GM23338 (cell line): ENCODE measurements around the gene LRRC28. TPM values are rescaled to one million over a fixed set of nuclear protein-coding genes. Genes with fewer than 3 reads are reported as not detected.
"Not testable (repeated sequence)": the region's sequence is repeated elsewhere in the genome, so short reads cannot be mapped to it uniquely, and the experiment has no call there.

ENCODE experiments used
- ATAC-seq: fragments of 200-7000 bp; cut with Tn5 transposase; 3 replicates; pipeline ENCODE4 v1.9.1; 2020
- DNase-seq: peaks from one replicate; pipeline ENCODE4 v3.0.0-alpha.2; 2015; ENCODE audit warnings: low spot score
- H2AFZ ChIP-seq: fragments of 200-600 bp; sonication (generic); 2 replicates; pipeline ENCODE4 v1.8.0; 2016; ENCODE audit warnings: antibody characterized with exemption, mild to moderate bottlenecking, moderate library complexity
- H3F3A ChIP-seq: fragments of 200-600 bp; sonication (generic); replicated peaks from 2 replicates; pipeline ENCODE4 v1.8.0; 2017; ENCODE audit warnings: antibody characterized with exemption, mixed run types, low read depth
- H3K27ac ChIP-seq: fragments of 200-600 bp; sonication (generic); 2 replicates; pipeline ENCODE4 v1.6.1; 2016; ENCODE audit warnings: low read depth
- H3K27me3 ChIP-seq: fragments of 200-600 bp; sonication (generic); 2 replicates; pipeline ENCODE4 v1.8.0; 2016; ENCODE audit warnings: mild to moderate bottlenecking, mixed run types, moderate library complexity; ENCODE audit not compliant: insufficient read depth
- H3K36me3 ChIP-seq: fragments of 200-600 bp; sonication (generic); 2 replicates; pipeline ENCODE4 v1.8.0; 2016; ENCODE audit warnings: mild to moderate bottlenecking; ENCODE audit not compliant: insufficient read depth
- H3K4me1 ChIP-seq: fragments of 200-600 bp; sonication (generic); 2 replicates; pipeline ENCODE4 v1.8.0; 2016; ENCODE audit warnings: mild to moderate bottlenecking, moderate library complexity; ENCODE audit not compliant: insufficient read depth
- H3K4me2 ChIP-seq: fragments of 200-600 bp; sonication (generic); 2 replicates; pipeline ENCODE4 v1.7.1; 2017; ENCODE audit warnings: mixed run types
- H3K4me3 ChIP-seq: fragments of 200-600 bp; sonication (generic); 2 replicates; pipeline ENCODE4 v1.6.1; 2016; ENCODE audit warnings: mixed run types
- H3K79me2 ChIP-seq: fragments of 200-600 bp; sonication (generic); replicated peaks from 2 replicates; pipeline ENCODE4 v1.8.0; 2017; ENCODE audit warnings: mild to moderate bottlenecking; ENCODE audit not compliant: insufficient read depth
- H3K9me2 ChIP-seq: fragments of 200-600 bp; sonication (generic); 2 replicates; pipeline ENCODE4 v1.8.0; 2017; ENCODE audit not compliant: insufficient read depth
- H4K20me1 ChIP-seq: fragments of 200-600 bp; sonication (generic); replicated peaks from 2 replicates; pipeline ENCODE4 v1.8.0; 2017; ENCODE audit warnings: mild to moderate bottlenecking; ENCODE audit not compliant: insufficient read depth
- H3K27ac Mint-ChIP-seq: 2 replicates; pipeline ENCODE4 v1.8.0; 2020; ENCODE audit warnings: inconsistent platforms, mild to moderate bottlenecking, moderate library complexity, mixed read lengths
- H3K27me3 Mint-ChIP-seq: 3 replicates; pipeline ENCODE4 v1.8.0; 2022; ENCODE audit warnings: low read depth, mild to moderate bottlenecking, moderate library complexity, mixed read lengths, inconsistent platforms; ENCODE audit not compliant: insufficient read depth, poor library complexity
- H3K36me3 Mint-ChIP-seq: 3 replicates; pipeline ENCODE4 v1.8.0; 2021; ENCODE audit warnings: low read depth, mild to moderate bottlenecking, inconsistent platforms, moderate library complexity, mixed read lengths
- H3K4me1 Mint-ChIP-seq: 3 replicates; pipeline ENCODE4 v1.8.0; 2020; ENCODE audit warnings: mild to moderate bottlenecking, inconsistent platforms, mixed read lengths
- H3K4me3 Mint-ChIP-seq: 3 replicates; pipeline ENCODE4 v1.8.0; 2021; ENCODE audit warnings: moderate library complexity, mild to moderate bottlenecking, inconsistent platforms, mixed read lengths
- H3K9me3 Mint-ChIP-seq: 3 replicates; pipeline ENCODE4 v1.8.0; 2020; ENCODE audit warnings: moderate library complexity, mild to moderate bottlenecking, inconsistent platforms, mixed read lengths
- NANOG ChIP-seq: IDR thresholded peaks from 2 replicates; pipeline ENCODE4 v1.6.1; 2016; ENCODE audit warnings: antibody characterized with exemption, borderline replicate concordance
- ZNF114 ChIP-seq: fragments of 250-450 bp; sonication (Bioruptor Pico); IDR thresholded peaks from 2 replicates; pipeline ENCODE4 v1.5.0; 2020; ENCODE audit warnings: mild to moderate bottlenecking, moderate library complexity
- polyA plus RNA-seq: library from polyadenylated mRNA; unstranded; fragments of >200 nt; fragmentation: Nextera tagmentation; extraction: Ambion mirVana; gene quantifications from 2 replicates; pipeline ENCODE4 v1.2.1, GENCODE V29; 2016
- total RNA-seq: library from RNA; depleted of rRNA; stranded (reverse); fragments of >200 nt; shearing (Covaris generic); gene quantifications from 2 replicates; pipeline ENCODE4 v1.2.3, GENCODE V29; 2014
- TF ChIP-seq, protein P1 (sequence below): fragments of 250-450 bp; sonication (Bioruptor Pico); IDR thresholded peaks from 2 replicates; pipeline ENCODE4 v1.5.0; 2020; ENCODE audit warnings: mild to moderate bottlenecking, moderate library complexity

LRRC28 gene
- total and polyA plus RNA-seq, 2 experiments from 2014 or later = 12.9 to 28.4 TPM

GRCh38 chr15:99399618-99400017, 148.3 kb downstream of the LRRC28 start:
- H3K4me3 ChIP-seq = no peak overlapping the region
- no peaks in the 10 kb centered on the region for H3K4me1 ChIP-seq
- H3K4me3 Mint-ChIP-seq = no peak overlapping the region
- H4K20me1 ChIP-seq = no peaks in the 10 kb centered on the region
- TF ChIP-seq NANOG (no peak), ZNF114 (CRISPR knock-in tag) (no peak)
- TF ChIP-seq, protein P1, sequence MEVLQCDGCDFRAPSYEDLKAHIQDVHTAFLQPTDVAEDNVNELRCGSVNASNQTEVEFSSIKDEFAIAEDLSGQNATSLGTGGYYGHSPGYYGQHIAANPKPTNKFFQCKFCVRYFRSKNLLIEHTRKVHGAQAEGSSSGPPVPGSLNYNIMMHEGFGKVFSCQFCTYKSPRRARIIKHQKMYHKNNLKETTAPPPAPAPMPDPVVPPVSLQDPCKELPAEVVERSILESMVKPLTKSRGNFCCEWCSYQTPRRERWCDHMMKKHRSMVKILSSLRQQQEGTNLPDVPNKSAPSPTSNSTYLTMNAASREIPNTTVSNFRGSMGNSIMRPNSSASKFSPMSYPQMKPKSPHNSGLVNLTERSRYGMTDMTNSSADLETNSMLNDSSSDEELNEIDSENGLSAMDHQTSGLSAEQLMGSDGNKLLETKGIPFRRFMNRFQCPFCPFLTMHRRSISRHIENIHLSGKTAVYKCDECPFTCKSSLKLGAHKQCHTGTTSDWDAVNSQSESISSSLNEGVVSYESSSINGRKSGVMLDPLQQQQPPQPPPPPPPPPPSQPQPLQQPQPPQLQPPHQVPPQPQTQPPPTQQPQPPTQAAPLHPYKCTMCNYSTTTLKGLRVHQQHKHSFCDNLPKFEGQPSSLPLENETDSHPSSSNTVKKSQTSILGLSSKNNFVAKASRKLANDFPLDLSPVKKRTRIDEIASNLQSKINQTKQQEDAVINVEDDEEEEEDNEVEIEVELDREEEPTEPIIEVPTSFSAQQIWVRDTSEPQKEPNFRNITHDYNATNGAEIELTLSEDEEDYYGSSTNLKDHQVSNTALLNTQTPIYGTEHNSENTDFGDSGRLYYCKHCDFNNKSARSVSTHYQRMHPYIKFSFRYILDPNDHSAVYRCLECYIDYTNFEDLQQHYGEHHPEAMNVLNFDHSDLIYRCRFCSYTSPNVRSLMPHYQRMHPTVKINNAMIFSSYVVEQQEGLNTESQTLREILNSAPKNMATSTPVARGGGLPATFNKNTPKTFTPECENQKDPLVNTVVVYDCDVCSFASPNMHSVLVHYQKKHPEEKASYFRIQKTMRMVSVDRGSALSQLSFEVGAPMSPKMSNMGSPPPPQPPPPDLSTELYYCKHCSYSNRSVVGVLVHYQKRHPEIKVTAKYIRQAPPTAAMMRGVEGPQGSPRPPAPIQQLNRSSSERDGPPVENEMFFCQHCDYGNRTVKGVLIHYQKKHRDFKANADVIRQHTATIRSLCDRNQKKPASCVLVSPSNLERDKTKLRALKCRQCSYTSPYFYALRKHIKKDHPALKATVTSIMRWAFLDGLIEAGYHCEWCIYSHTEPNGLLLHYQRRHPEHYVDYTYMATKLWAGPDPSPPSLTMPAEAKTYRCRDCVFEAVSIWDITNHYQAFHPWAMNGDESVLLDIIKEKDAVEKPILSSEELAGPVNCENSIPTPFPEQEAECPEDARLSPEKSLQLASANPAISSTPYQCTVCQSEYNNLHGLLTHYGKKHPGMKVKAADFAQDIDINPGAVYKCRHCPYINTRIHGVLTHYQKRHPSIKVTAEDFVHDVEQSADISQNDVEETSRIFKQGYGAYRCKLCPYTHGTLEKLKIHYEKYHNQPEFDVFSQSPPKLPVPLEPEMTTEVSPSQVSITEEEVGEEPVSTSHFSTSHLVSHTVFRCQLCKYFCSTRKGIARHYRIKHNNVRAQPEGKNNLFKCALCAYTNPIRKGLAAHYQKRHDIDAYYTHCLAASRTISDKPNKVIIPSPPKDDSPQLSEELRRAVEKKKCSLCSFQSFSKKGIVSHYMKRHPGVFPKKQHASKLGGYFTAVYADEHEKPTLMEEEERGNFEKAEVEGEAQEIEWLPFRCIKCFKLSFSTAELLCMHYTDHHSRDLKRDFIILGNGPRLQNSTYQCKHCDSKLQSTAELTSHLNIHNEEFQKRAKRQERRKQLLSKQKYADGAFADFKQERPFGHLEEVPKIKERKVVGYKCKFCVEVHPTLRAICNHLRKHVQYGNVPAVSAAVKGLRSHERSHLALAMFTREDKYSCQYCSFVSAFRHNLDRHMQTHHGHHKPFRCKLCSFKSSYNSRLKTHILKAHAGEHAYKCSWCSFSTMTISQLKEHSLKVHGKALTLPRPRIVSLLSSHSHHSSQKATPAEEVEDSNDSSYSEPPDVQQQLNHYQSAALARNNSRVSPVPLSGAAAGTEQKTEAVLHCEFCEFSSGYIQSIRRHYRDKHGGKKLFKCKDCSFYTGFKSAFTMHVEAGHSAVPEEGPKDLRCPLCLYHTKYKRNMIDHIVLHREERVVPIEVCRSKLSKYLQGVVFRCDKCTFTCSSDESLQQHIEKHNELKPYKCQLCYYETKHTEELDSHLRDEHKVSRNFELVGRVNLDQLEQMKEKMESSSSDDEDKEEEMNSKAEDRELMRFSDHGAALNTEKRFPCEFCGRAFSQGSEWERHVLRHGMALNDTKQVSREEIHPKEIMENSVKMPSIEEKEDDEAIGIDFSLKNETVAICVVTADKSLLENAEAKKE (CRISPR knock-in tag) = no peak
- H3K9me2 ChIP-seq = no peaks in the 10 kb centered on the region
- no peaks in the 10 kb centered on the region for H3F3A ChIP-seq
- peaks cover 2% of the 10 kb centered on the region for H3K27me3 Mint-ChIP-seq
- H3K36me3 ChIP-seq = no peaks in the 10 kb centered on the region
- ATAC-seq = no peak
- no peaks in the 10 kb centered on the region for H3K9me3 Mint-ChIP-seq
- no peaks in the 10 kb centered on the region; the same call in 2 of the 3 replicates for H3K36me3 Mint-ChIP-seq
- H2AFZ ChIP-seq = peak overlapping the region; percentile 43; the same call in 1 of the 2 replicates
- no peak for DNase-seq
- H3K27ac ChIP-seq = no peak overlapping the region
- peaks cover 11% of the 10 kb centered on the region for H3K4me1 Mint-ChIP-seq
- no peak overlapping the region for H3K27ac Mint-ChIP-seq
- no peaks in the 10 kb centered on the region for H3K79me2 ChIP-seq
- no peaks in the 10 kb centered on the region for H3K27me3 ChIP-seq
- H3K4me2 ChIP-seq = no peak overlapping the region

GRCh38 chr15:99401216-99401615, 149.9 kb downstream of the LRRC28 start:
- not testable (repeated sequence) for H3K9me2 ChIP-seq, H3K27me3 Mint-ChIP-seq, H3K4me3 Mint-ChIP-seq, ATAC-seq, H3K27ac Mint-ChIP-seq, H3K9me3 Mint-ChIP-seq, H3K79me2 ChIP-seq, H3K27me3 ChIP-seq, H3K4me3 ChIP-seq, H3K36me3 Mint-ChIP-seq, H3F3A ChIP-seq, H3K4me1 ChIP-seq, H3K4me2 ChIP-seq, H3K36me3 ChIP-seq, DNase-seq, H4K20me1 ChIP-seq, H3K27ac ChIP-seq
- H3K4me1 Mint-ChIP-seq = peaks cover 15% of the 10 kb centered on the region
- peak overlapping the region; percentile 4; the same call in 1 of the 2 replicates for H2AFZ ChIP-seq
